IPS-18a (cell line): Measurements from ENCODE around the gene XRCC4.
"Not testable (repeated sequence)": the region's sequence is repeated elsewhere in the genome, so short reads cannot be mapped to it uniquely, and the experiment has no call there.

ENCODE experiments used
- H3K27ac ChIP-seq: one replicate; pipeline ENCODE4 v1.5.1; 2013; ENCODE audit warnings: low read length
- H3K27me3 ChIP-seq: one replicate; pipeline ENCODE4 v1.6.1; 2013; ENCODE audit warnings: mild to moderate bottlenecking, low read length; ENCODE audit not compliant: control insufficient read depth, insufficient read depth
- H3K36me3 ChIP-seq: one replicate; pipeline ENCODE4 v1.6.1; 2013; ENCODE audit warnings: low read depth, low read length; ENCODE audit not compliant: control insufficient read depth
- H3K4me1 ChIP-seq: one replicate; pipeline ENCODE4 v1.6.1; 2013; ENCODE audit warnings: low read depth, low read length; ENCODE audit not compliant: control insufficient read depth
- H3K4me3 ChIP-seq: one replicate; pipeline ENCODE4 v1.5.1; 2013; ENCODE audit warnings: low read length
- H3K9ac ChIP-seq: one replicate; pipeline ENCODE4 v1.6.1; 2013; ENCODE audit warnings: mild to moderate bottlenecking, low read length, moderate library complexity
- H3K9me3 ChIP-seq: one replicate; pipeline ENCODE4 v1.6.1; 2013; ENCODE audit warnings: low read depth, low read length; ENCODE audit not compliant: control insufficient read depth

XRCC4 gene

DNA sequence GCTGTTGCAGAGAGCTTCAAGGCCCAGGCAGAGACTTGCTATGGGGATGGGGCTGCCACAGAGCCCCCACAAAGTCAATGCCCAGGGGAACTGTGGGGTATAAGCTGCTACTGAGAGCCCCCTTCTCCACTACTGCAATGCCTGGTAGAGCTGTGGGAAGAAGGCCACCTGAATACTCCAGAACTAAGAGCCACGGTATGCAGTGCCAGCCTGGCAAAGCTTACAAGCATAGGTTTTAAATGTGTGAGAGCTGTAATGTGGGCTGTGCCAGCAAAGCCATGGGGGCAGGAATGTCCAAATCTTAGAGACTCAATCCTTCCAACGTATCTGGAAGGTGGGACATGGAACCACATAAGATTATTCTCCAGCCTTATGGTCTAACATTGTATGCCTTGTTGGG is 49.2 kb downstream of the XRCC4 start:
- Histone ChIP-seq H3K4me1 (no peaks in the 10 kb centered on the region), H3K27ac (no peak overlapping the region), H3K9me3 (no peaks in the 10 kb centered on the region), H3K9ac (no peak overlapping the region), H3K4me3 (no peak overlapping the region), H3K27me3 (no peaks in the 10 kb centered on the region), H3K36me3 (no peaks in the 10 kb centered on the region)

GRCh38 chr5:83133797-83134196 is 56.5 kb downstream of the XRCC4 start:
- Histone ChIP-seq H3K9ac (no peak overlapping the region), H3K4me1 (no peaks in the 10 kb centered on the region), H3K27ac (no peak overlapping the region), H3K27me3 (no peaks in the 10 kb centered on the region), H3K4me3 (no peak overlapping the region), H3K9me3 (no peaks in the 10 kb centered on the region), H3K36me3 (no peaks in the 10 kb centered on the region)

GRCh38 chr5:83142526-83142925 is 65.2 kb downstream of the XRCC4 start:
- Histone ChIP-seq H3K27ac (no peak overlapping the region), H3K36me3 (no peaks in the 10 kb centered on the region), H3K27me3 (no peaks in the 10 kb centered on the region), H3K4me3 (no peak overlapping the region), H3K9ac (no peak overlapping the region), H3K9me3 (no peaks in the 10 kb centered on the region), H3K4me1 (no peaks in the 10 kb centered on the region)

- no peaks in the 10 kb centered on the region for H3K27me3 ChIP-seq
- no peak overlapping the region for H3K4me3 ChIP-seq
- H3K4me1 ChIP-seq: no peaks in the 10 kb centered on the region
- no peak overlapping the region for H3K27ac ChIP-seq
- H3K36me3 ChIP-seq: no peaks in the 10 kb centered on the region
- H3K9ac ChIP-seq: no peak overlapping the region
- no peaks in the 10 kb centered on the region for H3K9me3 ChIP-seq
Measured at GRCh38 chr5:83145241-83145640, 67.9 kb downstream of the XRCC4 start.

GRCh38 chr5:83145882-83146331 is 68.6 kb downstream of the XRCC4 start:
- no peaks in the 10 kb centered on the region for H3K4me1 ChIP-seq
- H3K9ac ChIP-seq: no peak overlapping the region
- H3K9me3 ChIP-seq: no peaks in the 10 kb centered on the region
- H3K36me3 ChIP-seq: no peaks in the 10 kb centered on the region
- H3K27me3 ChIP-seq: no peaks in the 10 kb centered on the region
- H3K27ac ChIP-seq: no peak overlapping the region
- H3K4me3 ChIP-seq: no peak overlapping the region

DNA sequence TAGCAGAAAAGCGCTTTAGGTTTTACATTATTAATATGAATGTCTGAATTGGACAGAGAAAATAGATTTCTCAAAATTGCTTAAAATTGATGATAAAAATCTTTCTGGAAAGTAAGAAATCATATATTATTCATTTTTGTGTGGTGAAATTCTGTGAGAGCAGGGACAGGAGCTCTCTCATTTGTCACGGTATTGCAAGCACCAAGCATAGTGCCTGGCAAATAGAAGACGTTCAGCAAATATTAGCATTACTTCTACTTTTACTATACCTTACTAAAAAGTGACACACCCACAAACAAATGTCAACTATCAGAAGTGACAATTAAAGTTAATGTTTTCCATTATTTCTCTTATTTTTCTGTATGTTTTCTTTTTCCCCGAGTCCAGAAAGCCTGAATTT is 69.1 kb downstream of the XRCC4 start:
- Histone ChIP-seq H3K27me3 (no peaks in the 10 kb centered on the region), H3K27ac (no peak overlapping the region), H3K4me1 (no peaks in the 10 kb centered on the region), H3K4me3 (no peak overlapping the region), H3K9me3 (no peaks in the 10 kb centered on the region), H3K9ac (no peak overlapping the region), H3K36me3 (no peaks in the 10 kb centered on the region)

DNA sequence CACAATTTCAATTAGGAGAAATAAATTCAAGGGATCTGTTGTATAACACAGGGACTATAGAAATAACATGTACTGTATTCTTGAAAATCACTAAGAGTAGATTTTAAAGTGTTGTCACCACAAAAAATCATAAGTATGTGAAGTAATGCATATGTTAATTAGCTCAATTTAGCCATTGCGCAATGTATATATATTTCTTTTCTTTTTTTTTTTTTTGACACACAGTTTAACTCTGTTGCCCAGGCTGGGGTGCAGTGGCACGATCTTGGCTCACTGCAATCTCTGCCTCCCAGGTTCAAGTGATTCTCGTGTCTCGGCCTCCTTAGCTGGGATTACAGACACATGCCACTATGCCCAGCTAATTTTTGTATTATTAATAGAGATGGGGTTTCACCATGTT is 70.2 kb downstream of the XRCC4 start:
- Histone ChIP-seq H3K9me3 (no peaks in the 10 kb centered on the region), H3K27ac (no peak overlapping the region), H3K4me1 (no peaks in the 10 kb centered on the region), H3K9ac (no peak overlapping the region), H3K27me3 (no peaks in the 10 kb centered on the region), H3K4me3 (no peak overlapping the region), H3K36me3 (no peaks in the 10 kb centered on the region)

GRCh38 chr5:83148370-83148769 is 71.0 kb downstream of the XRCC4 start:
- Histone ChIP-seq H3K27ac (no peak overlapping the region), H3K9me3 (no peaks in the 10 kb centered on the region), H3K36me3 (no peaks in the 10 kb centered on the region), H3K27me3 (no peaks in the 10 kb centered on the region), H3K4me3 (no peak overlapping the region), H3K9ac (no peak overlapping the region), H3K4me1 (no peaks in the 10 kb centered on the region)

DNA sequence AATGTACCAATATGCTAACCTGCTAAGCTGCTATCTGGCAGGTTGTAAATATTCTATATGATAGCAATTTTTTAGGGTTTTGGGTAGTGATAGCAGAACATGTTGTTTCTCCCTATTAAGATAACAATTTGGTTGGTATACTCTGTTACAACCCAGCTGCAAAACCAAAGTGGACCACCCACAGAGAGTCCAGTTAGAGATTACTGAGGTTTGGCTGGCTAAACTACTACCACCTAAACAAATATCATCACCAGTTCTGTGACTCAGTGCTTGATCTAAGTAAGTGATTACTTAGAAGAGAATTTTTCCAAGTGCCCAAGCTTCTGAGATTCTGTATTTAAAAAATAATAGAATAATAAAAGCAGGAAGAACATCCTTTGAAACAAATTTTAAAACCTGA is 72.3 kb downstream of the XRCC4 start:
- Histone ChIP-seq H3K9me3 (no peaks in the 10 kb centered on the region), H3K27me3 (no peaks in the 10 kb centered on the region), H3K9ac (no peak overlapping the region), H3K27ac (no peak overlapping the region), H3K4me1 (no peaks in the 10 kb centered on the region), H3K36me3 (no peaks in the 10 kb centered on the region), H3K4me3 (no peak overlapping the region)

DNA sequence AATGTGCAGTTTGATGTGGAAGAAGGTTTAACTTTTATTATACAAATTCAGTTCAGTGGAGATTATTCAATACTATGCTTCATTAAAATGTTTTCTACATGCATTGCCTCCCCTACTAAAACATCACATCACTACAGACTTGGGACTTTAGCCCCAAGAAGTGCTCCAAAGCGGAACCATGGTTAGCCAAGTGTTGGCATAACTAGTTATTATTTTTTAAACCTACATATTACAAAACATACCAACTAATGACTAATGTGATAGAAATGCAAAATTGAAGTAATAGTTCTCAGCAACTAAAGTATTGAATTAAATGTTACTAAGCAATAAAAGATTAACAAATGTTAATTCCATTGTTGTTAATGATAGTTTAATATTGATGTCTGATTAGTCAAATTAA is 74.5 kb downstream of the XRCC4 start:
- Histone ChIP-seq H3K27me3 (no peaks in the 10 kb centered on the region), H3K9me3 (no peaks in the 10 kb centered on the region), H3K36me3 (no peaks in the 10 kb centered on the region), H3K9ac (no peak overlapping the region), H3K4me3 (no peak overlapping the region), H3K4me1 (no peaks in the 10 kb centered on the region), H3K27ac (no peak overlapping the region)

GRCh38 chr5:83152996-83153395 is 75.6 kb downstream of the XRCC4 start:
- not testable (repeated sequence) for H3K4me3 ChIP-seq, H3K9me3 ChIP-seq, H3K27ac ChIP-seq, H3K4me1 ChIP-seq, H3K9ac ChIP-seq, H3K27me3 ChIP-seq, H3K36me3 ChIP-seq

DNA sequence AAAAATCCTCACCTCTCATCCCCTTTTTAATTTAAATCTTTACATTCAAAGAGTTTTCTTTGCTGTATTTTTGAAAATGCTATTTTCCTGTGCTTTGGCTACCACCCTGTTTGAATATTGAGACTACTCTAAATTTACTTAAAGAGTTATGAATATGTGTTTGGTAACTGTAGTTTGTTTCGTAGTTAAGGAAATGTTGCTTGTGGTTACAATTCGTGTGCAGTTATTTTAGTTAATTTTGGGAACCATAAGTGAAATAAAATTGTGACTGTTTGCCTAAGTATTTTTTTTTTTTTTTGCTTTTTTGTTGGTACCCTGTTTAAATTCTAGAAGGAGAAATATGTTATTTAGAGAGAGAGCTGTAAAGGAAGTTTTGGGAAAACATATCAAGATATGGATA is 78.7 kb downstream of the XRCC4 start:
- no peak overlapping the region for H3K4me3 ChIP-seq
- no peaks in the 10 kb centered on the region for H3K36me3 ChIP-seq
- H3K27ac ChIP-seq: no peak overlapping the region
- no peaks in the 10 kb centered on the region for H3K4me1 ChIP-seq
- no peaks in the 10 kb centered on the region for H3K27me3 ChIP-seq
- H3K9me3 ChIP-seq: no peaks in the 10 kb centered on the region
- no peak overlapping the region for H3K9ac ChIP-seq
